SK-N-SH (cell line): Measurements from ENCODE around the gene MACROD2. TPM values are rescaled to one million over a fixed set of nuclear protein-coding genes. Genes with fewer than 3 reads are reported as not detected.

Experiments
- CTCF ChIA-PET: fragments of 300-600, 350-600 bp; formaldehyde crosslinking; extraction: SDS; loops from one replicate; lab custom pipeline; 2021; lab: Yijun Ruan, JAX
- POLR2A ChIA-PET: fragments of 350-600 bp; sonication (Branson Sonifier 250); formaldehyde crosslinking; extraction: SDS; loops from one replicate; lab custom pipeline; 2020; ENCODE audit warnings: antibody characterized with exemption, inconsistent platforms; lab: Yijun Ruan, JAX
- DNase-seq: peaks from one replicate; pipeline ENCODE4 v3.0.0; 2012
- H2AFZ ChIP-seq: fragments of 200-600 bp; sonication (generic); 2 replicates; pipeline ENCODE4 v1.8.1; 2016; ENCODE audit warnings: antibody characterized with exemption, mild to moderate bottlenecking, low read depth
- H3F3A ChIP-seq: fragments of 200-600 bp; sonication (generic); replicated peaks from 2 replicates; pipeline ENCODE3; 2016; ENCODE audit warnings: antibody characterized with exemption, mild to moderate bottlenecking; ENCODE audit not compliant: insufficient read depth
- H3K27ac ChIP-seq, 2 experiments: fragments of 200-500 bp in 1 of 2; fragments of 200-600 bp in 1 of 2; sonication (Bioruptor generic) in 1 of 2; sonication (generic), shearing (Covaris generic) in 1 of 2; 2 replicates each; pipeline versions ENCODE4 v1.5.1 to v1.6.1; 2014 to 2016; ENCODE audit warnings: low read depth in 2 of 2, inconsistent platforms in 1 of 2, low read length in 1 of 2, mild to moderate bottlenecking in 1 of 2, mixed read lengths in 1 of 2
- H3K27me3 ChIP-seq: fragments of 200-600 bp; sonication (generic), shearing (Covaris generic); 2 replicates; pipeline ENCODE4 v1.6.1; 2016; ENCODE audit warnings: mixed run types; ENCODE audit not compliant: insufficient read depth
- H3K36me3 ChIP-seq, 2 experiments: fragments of 200-500 bp in 1 of 2; fragments of 200-600 bp in 1 of 2; sonication (Bioruptor generic) in 1 of 2; sonication (generic) in 1 of 2; replicated peaks in 1 of 2; 2 replicates each; pipeline versions ENCODE3 to v1.5.1; 2014 to 2016; ENCODE audit warnings: low read length in 1 of 2, mild to moderate bottlenecking in 1 of 2; ENCODE audit not compliant: insufficient read depth in 2 of 2, control insufficient read depth in 1 of 2
- H3K4me1 ChIP-seq, 2 experiments: fragments of 200-500 bp in 1 of 2; fragments of 200-600 bp in 1 of 2; sonication (Bioruptor generic) in 1 of 2; sonication (generic), shearing (Covaris generic) in 1 of 2; 2 replicates each; pipeline versions ENCODE4 v1.5.1 to v1.6.1; 2014 to 2016; ENCODE audit warnings: low read depth in 1 of 2, low read length in 1 of 2, mixed run types in 1 of 2; ENCODE audit not compliant: insufficient read depth in 2 of 2, control insufficient read depth in 1 of 2
- H3K4me2 ChIP-seq: fragments of 200-600 bp; sonication (generic), shearing (Covaris generic); 2 replicates; pipeline ENCODE4 v1.6.1; 2017; ENCODE audit warnings: mixed run types
- H3K4me3 ChIP-seq, 2 experiments: fragments of 200-500 bp in 1 of 2; fragments of 200-600 bp in 1 of 2; sonication (Bioruptor generic) in 1 of 2; sonication (generic), shearing (Covaris generic) in 1 of 2; 2 replicates each; pipeline versions ENCODE4 v1.5.1 to v1.8.1; 2014 to 2016; ENCODE audit warnings: low read depth in 2 of 2, inconsistent platforms in 1 of 2, low read length in 1 of 2, mild to moderate bottlenecking in 1 of 2, mixed read lengths in 1 of 2, moderate library complexity in 1 of 2
- H3K79me2 ChIP-seq: fragments of 200-600 bp; sonication (generic); 2 replicates; pipeline ENCODE4 v1.8.1; 2017; ENCODE audit warnings: mild to moderate bottlenecking; ENCODE audit not compliant: insufficient read depth
- H3K9ac ChIP-seq: fragments of 200-600 bp; sonication (generic); 2 replicates; pipeline ENCODE4 v1.6.1; 2017; ENCODE audit warnings: mixed run types
- H3K9me2 ChIP-seq: fragments of 200-600 bp; sonication (generic); 2 replicates; pipeline ENCODE4 v1.6.1; 2017; ENCODE audit warnings: mixed run types
- H3K9me3 ChIP-seq: fragments of 200-600 bp; sonication (generic); 2 replicates; pipeline ENCODE4 v1.6.1; 2017; ENCODE audit warnings: mixed run types, mild to moderate bottlenecking, moderate library complexity
- H4K20me1 ChIP-seq: fragments of 200-600 bp; sonication (generic); 2 replicates; pipeline ENCODE4 v1.6.1; 2017; ENCODE audit warnings: mild to moderate bottlenecking, mixed run types; ENCODE audit not compliant: insufficient read depth
- CHD2 ChIP-seq: fragments of 150-350 bp; IDR thresholded peaks from 2 replicates; pipeline ENCODE4 v1.6.1; 2018; ENCODE audit warnings: low read length; ENCODE audit not compliant: partially characterized antibody
- ELF1 ChIP-seq: IDR thresholded peaks from 2 replicates; pipeline ENCODE4 v1.4.0; 2012
- EZH2phosphoT487 ChIP-seq: fragments of 200-600 bp; sonication (generic); IDR thresholded peaks from 2 replicates; pipeline ENCODE4 v1.6.1; 2017; ENCODE audit warnings: low read depth, mixed run types, mild to moderate bottlenecking, antibody characterized with exemption, moderate library complexity, borderline replicate concordance
- FOXJ3 ChIP-seq: sonication (generic); formaldehyde crosslinking; IDR thresholded peaks from 2 replicates; pipeline ENCODE4 v1.5.1; 2020; ENCODE audit warnings: mild to moderate bottlenecking, missing genetic modification reagents
- GATA2 ChIP-seq: sonication (generic); formaldehyde crosslinking; IDR thresholded peaks from 2 replicates; pipeline ENCODE4 v1.5.0; 2020; ENCODE audit warnings: mild to moderate bottlenecking, missing genetic modification reagents
- MEF2A ChIP-seq: IDR thresholded peaks from 2 replicates; pipeline ENCODE4 v1.4.0; 2012; ENCODE audit warnings: low read depth, borderline replicate concordance
- NRF1 ChIP-seq: IDR thresholded peaks from 2 replicates; pipeline ENCODE4 v1.6.1; 2012; ENCODE audit warnings: low read depth, mild to moderate bottlenecking, low read length
- RAD21 ChIP-seq: IDR thresholded peaks from 2 replicates; pipeline ENCODE4 v1.6.1; 2012; ENCODE audit warnings: mild to moderate bottlenecking, low read length
- SIN3A ChIP-seq: IDR thresholded peaks from 2 replicates; pipeline ENCODE4 v1.6.1; 2012; ENCODE audit warnings: low read depth, mild to moderate bottlenecking, low read length, moderate library complexity, borderline replicate concordance
- SMC3 ChIP-seq: IDR thresholded peaks from 2 replicates; pipeline ENCODE4 v1.6.1; 2012; ENCODE audit warnings: low read depth, low read length, improper control_type of control experiment
- TEAD4 ChIP-seq: IDR thresholded peaks from 2 replicates; pipeline ENCODE4 v1.4.0; 2012; ENCODE audit warnings: mild to moderate bottlenecking, borderline replicate concordance; ENCODE audit not compliant: insufficient read depth
- USF1 ChIP-seq: IDR thresholded peaks from 2 replicates; pipeline ENCODE4 v1.4.0; 2012; ENCODE audit warnings: low read depth, borderline replicate concordance
- USF2 ChIP-seq: fragments of 150-350 bp; IDR thresholded peaks from 2 replicates; pipeline ENCODE4 v1.6.1; 2017; ENCODE audit warnings: antibody characterized with exemption, low read length, low read depth, borderline replicate concordance
- ZBTB33 ChIP-seq: IDR thresholded peaks from 2 replicates; pipeline ENCODE4 v1.4.0; 2012; ENCODE audit warnings: low read depth, borderline replicate concordance
- WGBS: methylation state at CpG from one replicate; pipeline ENCODE4 v1.1.6; 2017; ENCODE audit warnings: low lambda C conversion rate; 5-methylcytosine and 5-hydroxymethylcytosine counted together
- polyA plus RNA-seq, 3 experiments: library from polyadenylated mRNA; depleted of rRNA; stranded (reverse); fragments of >200 nt; gene quantifications; 2 replicates each; pipeline ENCODE4 v1.2.3, GENCODE V29; 2012

The MACROD2 gene
- polyA plus RNA-seq, 1 of the 3 experiments (the other 2 are of a cell fraction), result 0.33 TPM

GRCh38 chr20:14913896-14914620 lies 918.7 kb downstream of the MACROD2 start:
- no peaks in the 10 kb centered on the region for H4K20me1 ChIP-seq
- H2AFZ ChIP-seq, result no peak overlapping the region
- DNase-seq, result no peak
- no peak overlapping the region for H3K27ac ChIP-seq
- no peak for TF ChIP-seq EZH2phosphoT487
- no peak for TF ChIP-seq FOXJ3 (CRISPR knock-in tag)
- TF ChIP-seq ELF1, result no peak
- H3K27me3 ChIP-seq, result no peaks in the 10 kb centered on the region
- H3K4me2 ChIP-seq, result no peak overlapping the region
- no peak overlapping the region for H3K9ac ChIP-seq
- H3K9me3 ChIP-seq, result no peaks in the 10 kb centered on the region
- H3K4me3 ChIP-seq, result no peak overlapping the region
- no peaks in the 10 kb centered on the region for H3K9me2 ChIP-seq
- no peaks in the 10 kb centered on the region for H3F3A ChIP-seq
- no peaks in the 10 kb centered on the region for H3K36me3 ChIP-seq
- ChIA-PET POLR2A (no interaction called here), CTCF (interaction anchor here (2.0 to 3.3 kb wide), 3 partner anchors 26 to 580 kb away, joined by 5 to 12 read pairs (median 9); partner anchors contain the start of gene FLRT3)
- H3K79me2 ChIP-seq, result no peaks in the 10 kb centered on the region
- peaks cover 0 to 28% of the 10 kb centered on the region in 2 experiments; a peak in 3 of 4 replicates for H3K4me1 ChIP-seq
- 98% methylated on average over 6 of the region's 6 CpGs for WGBS

- H3K79me2 ChIP-seq, result no peaks in the 10 kb centered on the region
- H3K9me2 ChIP-seq, result no peaks in the 10 kb centered on the region
- no peaks in the 10 kb centered on the region for H3F3A ChIP-seq
- POLR2A ChIA-PET, result no interaction called here
- H3K4me1 ChIP-seq, result peaks cover 4 to 30% of the 10 kb centered on the region in 2 experiments; a peak in 3 of 4 replicates
- H3K27me3 ChIP-seq, result no peaks in the 10 kb centered on the region
- DNase-seq, result no peak
- TF ChIP-seq MEF2A, result no peak
- TF ChIP-seq CHD2, result no peak
- no peak for TF ChIP-seq RAD21
- no peak for TF ChIP-seq TEAD4
- TF ChIP-seq ZBTB33, result no peak
- no peak for TF ChIP-seq NRF1
- no peak for TF ChIP-seq GATA2 (CRISPR knock-in tag)
- TF ChIP-seq FOXJ3 (CRISPR knock-in tag), result no peak
- TF ChIP-seq USF1, result no peak
- no peak for TF ChIP-seq USF2
- no peak for TF ChIP-seq SMC3
- no peak for TF ChIP-seq SIN3A
- no peaks in the 10 kb centered on the region for H4K20me1 ChIP-seq
- no peaks in the 10 kb centered on the region for H3K9me3 ChIP-seq
- 0 out of 2 replicates have a peak overlapping the region, but pooled peaks have one; percentile 20 for H2AFZ ChIP-seq
- no peak overlapping the region for H3K4me3 ChIP-seq
- peak overlapping the region in 1 of 2 experiments; percentile 78; a peak in 2 of 4 replicates for H3K27ac ChIP-seq
- H3K36me3 ChIP-seq, result no peaks in the 10 kb centered on the region
- CTCF ChIA-PET, result interaction anchor here (1.4 to 3.3 kb wide), 5 partner anchors 8 to 581 kb away, joined by 4 to 12 read pairs (median 5); partner anchors contain the start of gene FLRT3
- 68% methylated on average over 2 of the region's 2 CpGs for WGBS
- no peak overlapping the region for H3K9ac ChIP-seq
- no peak overlapping the region for H3K4me2 ChIP-seq
Measured at GRCh38 chr20:14914633-14915032, 919.3 kb downstream of the MACROD2 start.
